Urinary bladder (tissue), 2 donors: ENCODE data around the gene BAIAP2L2. TPM values are rescaled to one million over a fixed set of nuclear protein-coding genes. Genes with fewer than 3 reads are reported as not detected.

Source experiments
- polyA plus RNA-seq: library from polyadenylated mRNA; stranded (reverse); fragments of 200-250 nt; gene quantifications from one replicate; pipeline ENCODE4 v1.2.3, GENCODE V29; 2013
- total RNA-seq: library from RNA; depleted of rRNA; stranded (reverse); fragments of >200 nt; gene quantifications from one replicate; pipeline ENCODE4 v1.2.3, GENCODE V29; 2014
- donor health status: healthy.

BAIAP2L2 gene
- total and polyA plus RNA-seq, 2 donors, result 0.42 TPM; not detected in 1

Other genes with a start within 250 kb of the BAIAP2L2 start
- 22.7 TPM for gene MICALL1, start 204.4 kb downstream of the BAIAP2L2 start, total RNA-seq
- gene MICALL1, start 204.4 kb downstream of the BAIAP2L2 start, polyA plus RNA-seq, result 69.5 TPM
- gene C22orf23, start 157.1 kb downstream of the BAIAP2L2 start, total RNA-seq, result 0.26 TPM
- 0.95 TPM for gene C22orf23, start 157.1 kb downstream of the BAIAP2L2 start, polyA plus RNA-seq
- 24.7 TPM for gene POLR2F, start 157.0 kb downstream of the BAIAP2L2 start, total RNA-seq
- 126 TPM for gene POLR2F, start 157.0 kb downstream of the BAIAP2L2 start, polyA plus RNA-seq
- 4.5 TPM for gene SOX10, start 126.1 kb downstream of the BAIAP2L2 start, total RNA-seq
- 10.7 TPM for gene SOX10, start 126.1 kb downstream of the BAIAP2L2 start, polyA plus RNA-seq
- gene PICK1, start 53.3 kb downstream of the BAIAP2L2 start, total RNA-seq, result 13.7 TPM
- gene PICK1, start 53.3 kb downstream of the BAIAP2L2 start, polyA plus RNA-seq, result 19.4 TPM
- 0.16 TPM for gene SLC16A8, start 26.5 kb downstream of the BAIAP2L2 start, total RNA-seq
- 0.52 TPM for gene SLC16A8, start 26.5 kb downstream of the BAIAP2L2 start, polyA plus RNA-seq
- gene PLA2G6, start 71.1 kb upstream of the BAIAP2L2 start, total RNA-seq, result 21.2 TPM
- gene PLA2G6, start 71.1 kb upstream of the BAIAP2L2 start, polyA plus RNA-seq, result 21.1 TPM
- 8.4 TPM for gene MAFF, start 91.3 kb upstream of the BAIAP2L2 start, total RNA-seq
- gene MAFF, start 91.3 kb upstream of the BAIAP2L2 start, polyA plus RNA-seq, result 32.4 TPM
- 24.8 TPM for gene TMEM184B, start 162.3 kb upstream of the BAIAP2L2 start, total RNA-seq
- gene TMEM184B, start 162.3 kb upstream of the BAIAP2L2 start, polyA plus RNA-seq, result 51.5 TPM
- gene CSNK1E, start 206.7 kb upstream of the BAIAP2L2 start, total RNA-seq, result 71.4 TPM
- 95.8 TPM for gene CSNK1E, start 206.7 kb upstream of the BAIAP2L2 start, polyA plus RNA-seq